Endothelial cell of umbilical vein (primary cell): ENCODE data around the gene FOXO1. TPM values are rescaled to one million over a fixed set of nuclear protein-coding genes. Genes with fewer than 3 reads are reported as not detected.

Source experiments
- BruUV-seq: library from RNA; stranded (reverse); fragments of 400-500 nt; replicated peaks from 2 replicates; lab custom pipeline; 2021; lab: Mats Ljungman, UMichigan
- CTCF ChIA-PET: fragments of 300-600, 350-600 bp; sonication (Branson Sonifier 250); formaldehyde crosslinking; loops from one replicate; lab custom pipeline; 2021; ENCODE audit warnings: antibody characterized with exemption, inconsistent platforms; lab: Charles Lee
- POLR2A ChIA-PET: fragments of 300-600, 350-600 bp; sonication (Branson Sonifier 250); formaldehyde crosslinking; loops from one replicate; lab custom pipeline; 2021; ENCODE audit warnings: antibody characterized with exemption, inconsistent platforms; lab: Charles Lee
- DNase-seq: peaks from one replicate; pipeline ENCODE4 v3.0.0-alpha.2; 2011; ENCODE audit warnings: low read depth, low spot score
- FAIRE-seq: peaks from 2 replicates; lab custom pipeline; 2011; peaks lifted over from hg19 to GRCh38; lab: Jason Lieb, UNC
- H2AFZ ChIP-seq: 2 replicates; pipeline ENCODE4 v1.6.0; 2012; ENCODE audit warnings: low read depth, low read length, control low read depth, inconsistent platforms
- H3K27ac ChIP-seq: 2 replicates; pipeline ENCODE4 v1.5.1; 2011; ENCODE audit warnings: low read depth, mild to moderate bottlenecking, control low read depth, low read length, moderate library complexity; ENCODE audit not compliant: insufficient read depth
- H3K27me3 ChIP-seq, 2 experiments: 2 replicates each; pipeline versions ENCODE4 v1.6.0 to v1.6.1; 2011; ENCODE audit warnings: low read length in 2 of 2, mixed read lengths in 1 of 2; ENCODE audit not compliant: control insufficient read depth in 2 of 2, insufficient read depth in 2 of 2
- H3K36me3 ChIP-seq, 2 experiments: 2 replicates in 1 of 2; 3 replicates in 1 of 2; pipeline ENCODE4 v1.5.1; 2011; ENCODE audit warnings: low read length in 2 of 2, mild to moderate bottlenecking in 1 of 2, moderate library complexity in 1 of 2; ENCODE audit not compliant: control insufficient read depth in 2 of 2, insufficient read depth in 2 of 2; ENCODE audit errors: extremely low read depth in 1 of 2
- H3K4me1 ChIP-seq: 3 replicates; pipeline ENCODE4 v1.5.1; 2011; ENCODE audit warnings: mild to moderate bottlenecking, low read length; ENCODE audit not compliant: control insufficient read depth, insufficient read depth; ENCODE audit errors: extremely low read depth
- H3K4me2 ChIP-seq: 2 replicates; pipeline ENCODE4 v1.6.1; 2011; ENCODE audit warnings: low read length, control low read depth, mixed read lengths; ENCODE audit not compliant: insufficient read depth
- H3K4me3 ChIP-seq, 3 experiments: fragments of 200-600 bp in 1 of 3; sonication (generic), shearing (Covaris generic) in 1 of 3; replicated peaks in 1 of 3; 2 replicates each; pipeline ENCODE4 v1.5.1; 2011 to 2016; ENCODE audit warnings: control low read depth in 3 of 3, low read length in 3 of 3, mild to moderate bottlenecking in 2 of 3, inconsistent platforms in 1 of 3, low read depth in 1 of 3, moderate library complexity in 1 of 3; ENCODE audit not compliant: insufficient read depth in 1 of 3
- H3K79me2 ChIP-seq: 2 replicates; pipeline ENCODE4 v1.6.0; 2012; ENCODE audit warnings: low read length, inconsistent platforms; ENCODE audit not compliant: control insufficient read depth, insufficient read depth
- H3K9ac ChIP-seq: replicated peaks from 2 replicates; pipeline ENCODE3; 2011; ENCODE audit warnings: low read length, control low read depth; ENCODE audit not compliant: insufficient read depth; ENCODE audit errors: extremely low read depth
- H3K9me1 ChIP-seq: replicated peaks from 3 replicates; pipeline ENCODE4 v1.6.0; 2011; ENCODE audit warnings: mild to moderate bottlenecking, low read length; ENCODE audit not compliant: control insufficient read depth, insufficient read depth; ENCODE audit errors: extremely low read depth
- H3K9me3 ChIP-seq: replicated peaks from 2 replicates; pipeline ENCODE4 v1.5.1; 2012; ENCODE audit warnings: low read length, inconsistent platforms; ENCODE audit not compliant: control insufficient read depth, insufficient read depth
- H4K20me1 ChIP-seq: replicated peaks from 2 replicates; pipeline ENCODE3; 2011; ENCODE audit warnings: mild to moderate bottlenecking, low read length; ENCODE audit not compliant: control insufficient read depth, insufficient read depth; ENCODE audit errors: extremely low read depth
- EZH2 ChIP-seq: IDR thresholded peaks from 2 replicates; pipeline ENCODE4 v1.6.1; 2012; ENCODE audit warnings: borderline replicate concordance, low read depth, mild to moderate bottlenecking, moderate library complexity, low read length, inconsistent platforms; ENCODE audit not compliant: severe bottlenecking
- FOS ChIP-seq: IDR thresholded peaks from 2 replicates; pipeline ENCODE4 v1.6.1; 2011; ENCODE audit warnings: mild to moderate bottlenecking, low read length, moderate library complexity, borderline replicate concordance; ENCODE audit not compliant: insufficient read depth
- GATA2 ChIP-seq: IDR thresholded peaks from 2 replicates; pipeline ENCODE4 v1.7.0; 2011; ENCODE audit warnings: low read depth, mild to moderate bottlenecking, moderate library complexity, mixed read lengths, low read length; ENCODE audit not compliant: insufficient read length, insufficient read depth
- JUN ChIP-seq: IDR thresholded peaks from 2 replicates; pipeline ENCODE4 v1.6.1; 2011; ENCODE audit warnings: borderline replicate concordance, low read depth; ENCODE audit not compliant: insufficient read length, insufficient read depth
- MYC ChIP-seq: IDR thresholded peaks from one replicate; pipeline ENCODE4 v1.6.1; 2011; ENCODE audit warnings: mild to moderate bottlenecking, low read depth, low read length
- POLR2AphosphoS5 ChIP-seq: IDR thresholded peaks from 2 replicates; pipeline ENCODE4 v1.6.1; 2012; ENCODE audit warnings: low read depth, mild to moderate bottlenecking, control low read depth, low read length, moderate library complexity; ENCODE audit not compliant: insufficient read depth
- dilution Hi-C: fragments of 300-500 bp; cut with MboI; formaldehyde crosslinking; loops from one replicate; pipeline ENCODE4 v1.15.0; 2019; ENCODE audit warnings: low sequenced_read_pairs; ENCODE audit not compliant: extremely low pct_ligation_motif_present
- intact Hi-C: fragments of 100-400 bp; cut with micrococcal nuclease; formaldehyde crosslinking; loops from one replicate; pipeline ENCODE4 v1.10.0; 2022
- polyA plus RNA-seq, 4 experiments: library from polyadenylated mRNA; depleted of rRNA in 3 of 4; stranded (reverse) in 3 of 4; unstranded in 1 of 4; fragments of >200 nt; gene quantifications; 2 replicates each; pipeline versions ENCODE4 v1.2.1 to v1.2.3, GENCODE V29; 2011 to 2012; ENCODE audit warnings: missing spikeins in 1 of 4
- total RNA-seq: library from RNA; stranded (reverse); gene quantifications from 2 replicates; pipeline ENCODE4 v1.2.3, GENCODE V29; 2021
- TF ChIP-seq, protein P1 (sequence below), 2 donors: IDR thresholded peaks; 1 replicate in 1 of 2; 2 replicates in 1 of 2; pipeline ENCODE4 v1.5.1; 2011; ENCODE audit warnings: low read length in 2 of 2, mild to moderate bottlenecking in 2 of 2, moderate library complexity in 2 of 2, control low read depth in 1 of 2, inconsistent platforms in 1 of 2, low read depth in 1 of 2; ENCODE audit not compliant: insufficient read depth in 1 of 2; ENCODE audit errors: extremely low read depth in 1 of 2

The FOXO1 gene
- total and polyA plus RNA-seq, 2 donors (not counting 3 experiments of a cell fraction or from before 2014, with no cell fraction given), result 44.7 to 48.5 TPM

DNA sequence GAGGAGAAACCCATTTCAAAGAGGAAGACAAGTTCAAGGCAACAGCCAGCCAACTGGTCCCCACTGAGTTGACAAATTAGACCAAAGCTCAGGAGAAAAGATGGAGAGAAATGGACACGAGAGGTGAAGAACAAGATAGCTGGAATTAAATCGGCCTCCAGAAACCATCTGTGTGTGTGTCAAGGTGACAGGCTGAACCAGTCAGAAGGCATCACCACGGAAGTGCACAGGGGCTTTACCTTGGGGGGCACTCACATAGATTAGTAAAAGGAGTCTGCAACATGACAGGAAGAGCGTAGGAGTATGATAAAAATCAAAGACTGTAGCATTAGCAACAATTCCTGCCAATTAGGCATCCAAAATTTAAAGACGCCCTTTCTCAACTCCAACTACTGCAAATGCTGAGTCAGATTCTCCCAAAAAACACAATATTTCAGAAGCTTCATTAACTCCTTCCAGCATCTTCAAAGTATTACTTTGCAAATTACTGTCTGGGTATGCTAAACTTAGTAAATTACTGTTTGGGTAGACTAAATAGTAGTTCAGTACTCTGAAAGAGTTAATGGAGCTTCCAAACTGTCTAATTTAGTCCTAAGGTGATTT lies 66.2 kb downstream of the FOXO1 start:
- Histone ChIP-seq H3K27ac (no peak overlapping the region), H3K4me3 (no peak overlapping the region), H3K4me2 (no peak overlapping the region), H2AFZ (no peak overlapping the region), H3K27me3 (no peaks in the 10 kb centered on the region), H3K9me1 (no peaks in the 10 kb centered on the region), H4K20me1 (peaks cover 2% of the 10 kb centered on the region), H3K9ac (no peak overlapping the region), H3K79me2 (peaks cover 91% of the 10 kb centered on the region), H3K9me3 (no peaks in the 10 kb centered on the region), H3K4me1 (no peaks in the 10 kb centered on the region), H3K36me3 (no peaks in the 10 kb centered on the region)
- DNase-seq (no peak), FAIRE-seq (no peak)
- ChIA-PET POLR2A (no interaction called here), CTCF (interaction anchor here (1.4 to 1.6 kb wide), 2 partner anchors 47 to 59 kb away, joined by 3 read pairs; no protein-coding TSS in a partner anchor)
- dilution Hi-C loops (no loop called here), intact Hi-C loops (no loop called here)
- TF ChIP-seq EZH2 (no peak), FOS (no peak)
- TF ChIP-seq, protein P1, sequence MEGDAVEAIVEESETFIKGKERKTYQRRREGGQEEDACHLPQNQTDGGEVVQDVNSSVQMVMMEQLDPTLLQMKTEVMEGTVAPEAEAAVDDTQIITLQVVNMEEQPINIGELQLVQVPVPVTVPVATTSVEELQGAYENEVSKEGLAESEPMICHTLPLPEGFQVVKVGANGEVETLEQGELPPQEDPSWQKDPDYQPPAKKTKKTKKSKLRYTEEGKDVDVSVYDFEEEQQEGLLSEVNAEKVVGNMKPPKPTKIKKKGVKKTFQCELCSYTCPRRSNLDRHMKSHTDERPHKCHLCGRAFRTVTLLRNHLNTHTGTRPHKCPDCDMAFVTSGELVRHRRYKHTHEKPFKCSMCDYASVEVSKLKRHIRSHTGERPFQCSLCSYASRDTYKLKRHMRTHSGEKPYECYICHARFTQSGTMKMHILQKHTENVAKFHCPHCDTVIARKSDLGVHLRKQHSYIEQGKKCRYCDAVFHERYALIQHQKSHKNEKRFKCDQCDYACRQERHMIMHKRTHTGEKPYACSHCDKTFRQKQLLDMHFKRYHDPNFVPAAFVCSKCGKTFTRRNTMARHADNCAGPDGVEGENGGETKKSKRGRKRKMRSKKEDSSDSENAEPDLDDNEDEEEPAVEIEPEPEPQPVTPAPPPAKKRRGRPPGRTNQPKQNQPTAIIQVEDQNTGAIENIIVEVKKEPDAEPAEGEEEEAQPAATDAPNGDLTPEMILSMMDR (IDR thresholded peaks at IDR 0.05; ENCODE audit: extremely low read depth in 1 of 2, insufficient read depth in 1 of 2, low read depth in 1 of 2, low read length in 2 of 2), result no peak
- no TSS peak for BruUV-seq

DNA sequence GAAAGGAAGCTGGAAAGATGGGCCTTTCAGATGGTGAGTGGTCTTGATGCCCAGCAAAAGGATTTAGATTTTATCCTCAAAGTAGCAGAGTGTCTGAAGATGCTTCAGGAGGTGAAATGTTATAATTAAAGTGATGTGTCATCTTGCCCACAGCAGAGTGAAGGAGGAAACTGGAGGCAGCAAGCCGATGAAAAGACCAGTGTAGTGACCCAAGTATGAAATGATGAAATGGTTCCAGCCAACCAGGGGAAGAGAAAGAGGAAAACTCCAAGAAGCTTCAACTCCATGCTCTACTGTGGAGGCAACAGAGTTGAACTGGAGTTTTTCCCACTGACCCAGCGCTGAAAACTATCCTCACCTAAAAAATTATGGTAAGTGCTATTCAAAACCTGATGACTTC lies 66.7 kb downstream of the FOXO1 start:
- ChIA-PET POLR2A (no interaction called here), CTCF (interaction anchor here (1.4 to 1.6 kb wide), 2 partner anchors 47 to 60 kb away, joined by 3 read pairs; no protein-coding TSS in a partner anchor)
- no peak for FAIRE-seq
- Histone ChIP-seq H3K27me3 (no peaks in the 10 kb centered on the region), H3K4me3 (no peak overlapping the region), H3K36me3 (no peaks in the 10 kb centered on the region), H3K9ac (no peak overlapping the region), H3K9me1 (no peaks in the 10 kb centered on the region), H3K79me2 (peaks cover 93% of the 10 kb centered on the region), H3K27ac (no peak overlapping the region), H3K4me1 (no peaks in the 10 kb centered on the region), H4K20me1 (peaks cover 5% of the 10 kb centered on the region), H2AFZ (no peak overlapping the region), H3K9me3 (no peaks in the 10 kb centered on the region), H3K4me2 (no peak overlapping the region)
- DNase-seq, result no peak
- no TSS peak for BruUV-seq
- TF ChIP-seq GATA2, result no peak
- no peak for TF ChIP-seq EZH2
- no peak for TF ChIP-seq MYC
- TF ChIP-seq POLR2AphosphoS5, result no peak
- TF ChIP-seq, protein P1 (IDR thresholded peaks at IDR 0.05; ENCODE audit: extremely low read depth in 1 of 2, insufficient read depth in 1 of 2, low read depth in 1 of 2, low read length in 2 of 2), result no peak
- no peak for TF ChIP-seq JUN
- dilution Hi-C loops (no loop called here), intact Hi-C loops (no loop called here)
